ENCODE data around the gene POLL.
"Not testable (repeated sequence)": the region's sequence is repeated elsewhere in the genome, so short reads cannot be mapped to it uniquely, and the experiment has no call there.

POLL gene

DNA sequence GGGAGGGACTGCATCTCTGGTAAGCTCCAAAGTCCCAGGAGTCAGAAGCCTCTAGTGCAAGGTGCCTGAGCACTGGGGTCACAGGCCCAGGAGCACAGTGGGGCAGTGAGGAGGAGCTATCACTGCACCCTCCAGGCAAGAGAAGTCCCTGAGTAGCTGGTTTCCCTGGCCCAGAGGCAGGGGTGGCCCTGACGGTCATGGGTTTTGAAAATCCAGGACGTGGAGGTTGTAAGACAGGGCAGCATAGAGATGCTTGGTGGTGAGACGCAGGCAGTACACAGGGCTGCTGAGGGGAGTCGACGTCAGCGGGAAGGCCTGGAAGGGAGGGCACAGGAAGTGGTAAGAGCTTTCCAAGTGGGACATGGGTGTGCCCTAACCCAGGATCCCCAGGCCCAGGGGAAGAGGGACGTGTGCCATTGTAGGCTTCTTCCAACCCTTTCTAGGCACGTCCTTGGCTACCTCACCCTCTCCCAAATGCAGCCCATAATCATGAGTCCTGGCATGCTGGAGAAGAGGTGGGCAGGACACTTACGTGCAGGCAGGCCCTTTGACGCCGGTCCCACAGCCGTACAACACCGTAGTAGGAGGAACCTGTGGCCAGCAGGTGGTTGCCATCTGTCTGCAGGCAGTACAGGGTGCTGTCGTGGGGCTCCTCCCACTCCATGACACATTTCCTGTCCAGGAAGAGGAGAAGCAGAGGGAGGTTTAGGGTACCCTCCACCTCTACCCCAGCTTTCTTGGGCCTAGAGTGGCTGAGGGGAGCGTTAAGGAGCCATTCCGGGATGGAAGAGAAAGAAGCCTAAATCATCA, 23.2 kb upstream of the POLL start:
- no peak for DNase-seq

DNA sequence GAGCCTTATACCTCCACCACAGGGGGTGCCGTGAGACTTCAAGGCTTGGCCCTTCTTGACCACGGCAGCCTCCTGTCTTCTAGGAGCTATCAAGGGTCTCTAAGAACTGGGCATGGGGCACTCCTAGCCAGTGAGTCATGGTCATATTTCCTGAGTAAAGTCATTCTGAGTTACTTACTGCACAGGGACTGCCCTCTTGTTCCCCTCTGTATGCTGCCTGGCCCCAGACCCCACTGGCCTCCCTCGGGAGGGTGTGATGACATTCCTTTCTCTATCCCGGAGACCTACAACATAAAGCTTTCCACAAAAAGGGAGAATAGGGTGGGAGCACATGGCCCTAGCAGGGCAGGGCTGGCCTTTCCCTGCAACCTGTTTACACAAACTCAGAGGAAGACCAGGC, 21.4 kb upstream of the POLL start:
- DNase-seq = no peak

DNA sequence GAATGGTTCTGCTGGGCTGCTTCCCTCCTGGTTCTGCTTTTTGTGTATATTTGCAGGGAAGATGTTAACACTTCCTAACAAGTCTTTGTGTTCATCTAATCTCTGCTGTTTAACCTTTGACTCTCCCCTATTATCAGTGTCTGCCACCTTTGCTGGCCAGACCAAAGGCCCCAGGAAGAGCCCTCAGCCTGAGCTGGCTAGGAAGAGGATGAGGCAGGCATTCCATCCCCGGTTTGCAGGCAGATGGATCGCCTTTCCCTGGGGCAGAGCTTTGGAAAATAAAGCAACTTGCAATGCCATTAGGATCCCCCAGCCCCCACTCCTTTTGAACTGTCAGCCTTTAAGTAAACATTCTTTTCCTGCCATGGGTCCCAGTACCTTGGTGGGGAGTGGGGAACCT, 19.1 kb upstream of the POLL start:
- peak; percentile 68 for DNase-seq

DNA sequence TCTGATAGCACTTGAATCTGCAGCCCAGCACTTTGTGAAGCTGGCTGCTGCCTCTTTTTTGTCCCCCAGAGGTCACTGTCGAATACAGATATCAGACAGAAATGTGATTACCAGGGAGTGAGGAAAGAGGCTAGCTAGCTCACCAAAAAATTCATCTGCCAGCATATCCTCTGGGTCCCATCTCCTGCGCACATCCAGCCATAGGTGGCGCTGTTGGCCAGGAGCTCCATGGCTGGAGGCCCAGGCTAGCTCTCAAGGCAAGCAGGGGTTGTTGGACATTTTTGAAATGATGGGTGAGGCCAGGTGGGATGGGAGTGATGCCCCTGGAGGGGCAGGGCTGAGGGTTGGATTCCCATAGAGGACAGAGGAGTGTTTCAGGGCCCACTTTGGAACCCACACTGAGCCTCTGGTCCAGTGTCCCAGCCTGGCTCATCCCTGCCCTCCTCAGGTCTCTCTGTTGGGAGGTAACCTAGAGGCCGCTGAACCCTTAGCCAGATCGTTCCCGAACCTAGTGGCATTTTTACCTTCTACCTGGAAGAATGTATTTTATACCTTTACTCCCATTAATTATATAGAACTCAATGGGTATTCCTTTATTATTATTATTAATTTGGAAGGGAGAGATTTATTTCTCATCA, 14.8 kb upstream of the POLL start:
- peak; percentile 95 for DNase-seq

DNA sequence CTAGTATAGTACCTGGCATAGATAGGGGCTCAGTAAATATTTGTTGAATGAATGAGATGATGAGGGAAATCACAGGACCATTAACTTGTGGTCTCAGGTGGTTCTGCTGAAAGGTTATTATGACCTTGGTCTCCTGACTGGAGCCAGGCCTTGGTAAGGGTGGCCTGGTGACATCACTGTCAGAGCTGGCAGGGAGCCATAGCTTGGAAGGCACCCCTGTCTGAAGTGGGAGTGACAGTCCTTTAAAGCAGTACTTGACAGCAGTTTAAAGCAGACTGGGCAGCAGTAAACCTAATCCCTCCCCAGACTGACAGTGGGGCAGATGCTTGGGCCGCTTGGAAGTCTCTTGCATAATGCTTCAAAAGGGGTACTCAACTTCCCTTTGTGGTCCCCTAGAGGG, 13.5 kb upstream of the POLL start:
- no peak for DNase-seq

DNA sequence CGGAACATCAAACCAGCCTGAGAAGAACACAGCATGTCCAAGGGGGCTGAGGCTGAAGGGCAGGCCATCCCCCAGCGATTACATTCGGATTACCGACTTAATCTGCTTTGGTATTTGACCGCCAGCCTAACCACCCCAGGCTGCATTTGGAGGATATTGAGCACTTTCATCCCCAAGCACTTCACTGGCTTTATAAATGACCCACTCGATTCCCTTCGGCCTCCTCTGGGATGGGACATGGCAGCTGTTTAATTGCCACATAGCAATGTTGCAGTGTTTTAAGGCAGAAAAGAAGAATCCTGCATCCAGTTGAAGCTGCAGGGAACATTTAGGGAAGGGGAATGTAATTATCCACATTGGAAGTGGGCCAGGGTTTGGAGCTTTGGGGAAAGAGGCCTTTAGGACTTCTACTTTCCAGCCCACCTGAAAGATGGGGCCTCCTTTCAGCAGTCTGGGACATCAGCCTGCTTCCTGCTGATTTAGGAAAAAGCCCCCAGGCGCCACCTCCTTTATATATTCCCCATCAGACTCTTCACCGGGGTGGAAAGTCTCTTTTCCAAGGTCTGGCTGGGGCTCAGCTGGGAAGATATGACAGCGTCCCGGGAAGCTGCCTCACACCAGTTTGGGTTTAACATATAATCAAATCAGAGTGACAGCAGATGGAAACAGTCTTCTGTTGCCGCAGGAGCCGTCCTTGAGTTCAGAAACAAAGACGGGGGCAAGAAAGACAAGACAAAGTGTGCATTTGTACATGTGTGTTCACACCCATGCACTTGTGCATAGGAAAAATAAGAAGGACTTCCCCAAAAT, 9.2 kb upstream of the POLL start:
- DNase-seq = no peak

DNA sequence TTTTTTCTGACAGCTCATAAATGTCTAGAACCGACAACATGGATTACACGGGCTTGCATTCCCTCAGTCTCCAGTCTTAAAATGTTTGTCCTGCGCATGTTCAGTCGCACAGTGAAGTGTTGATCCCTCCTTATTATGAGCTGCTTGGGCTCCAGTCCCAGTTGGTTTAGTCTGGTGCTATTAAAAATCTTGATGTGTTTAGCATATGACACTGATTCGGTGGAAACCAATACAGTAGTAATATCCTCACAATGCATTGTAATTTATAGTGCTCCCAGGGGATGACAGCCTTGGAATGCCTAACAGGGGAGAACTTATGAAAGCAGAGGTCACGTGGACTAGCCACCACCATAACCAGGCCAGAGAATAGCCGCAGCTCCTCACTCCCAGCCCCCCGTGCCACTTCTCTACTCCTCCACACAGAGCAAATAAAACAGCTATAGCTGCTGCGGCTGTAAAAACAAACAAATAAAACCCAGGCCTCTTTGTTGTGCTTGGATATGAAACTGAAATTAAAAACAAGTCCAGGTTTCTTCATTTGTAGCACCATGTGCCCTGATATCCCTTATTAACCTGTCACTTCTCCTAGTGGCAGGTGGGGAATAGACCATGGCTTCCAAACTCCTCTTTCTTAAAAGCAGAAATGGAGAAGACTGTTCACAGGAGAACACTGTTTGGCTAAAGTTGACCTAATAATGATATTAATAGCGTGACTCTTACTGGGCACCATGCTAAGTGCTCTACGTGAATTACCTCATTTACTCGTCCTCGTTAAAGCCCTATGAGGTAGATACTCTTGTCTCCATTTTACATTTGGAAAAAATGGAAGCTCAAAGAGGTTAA, 7.8 kb upstream of the POLL start:
- DNase-seq = no peak

DNA sequence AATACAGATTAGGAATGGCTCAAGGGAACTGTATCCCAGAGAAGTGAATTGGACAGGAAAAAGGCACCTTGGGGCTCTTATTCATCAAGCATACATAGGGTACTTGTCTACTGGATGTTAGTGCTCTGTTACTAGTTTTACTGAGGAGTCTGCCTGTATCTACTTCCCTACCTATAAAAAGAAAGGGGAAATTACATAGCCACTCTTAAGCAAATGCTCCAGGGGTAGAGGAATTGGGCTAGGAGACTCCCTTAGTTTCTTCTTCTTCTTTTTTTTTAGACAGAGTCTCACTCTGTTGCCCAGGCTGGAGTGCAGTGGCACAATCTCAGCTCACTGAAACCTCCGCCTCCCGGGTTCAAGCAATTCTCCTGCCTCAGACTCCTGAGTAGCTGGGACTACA, 5.3 kb upstream of the POLL start:
- DNase-seq = not testable (repeated sequence)

DNA sequence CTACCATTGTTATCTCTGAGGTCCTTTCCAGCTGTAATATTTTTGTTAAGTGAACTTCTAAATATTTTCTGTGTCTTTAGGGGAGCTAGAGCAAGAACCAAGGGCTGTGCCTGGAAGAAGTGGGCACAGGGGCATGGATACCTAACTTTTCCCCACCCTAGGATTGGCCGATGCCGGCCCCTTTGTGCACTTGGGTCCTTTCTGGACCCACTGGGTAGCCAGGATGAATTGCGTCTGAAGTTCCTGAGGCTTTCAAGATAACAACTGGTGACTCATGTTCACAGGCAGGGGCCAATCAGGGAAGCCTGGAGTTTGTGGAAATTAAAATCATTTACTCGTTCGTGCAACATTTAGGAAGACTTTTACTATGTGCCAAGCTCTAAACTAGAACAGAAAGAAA, 822 bp upstream of the POLL start:
- DNase-seq = no peak

DNA sequence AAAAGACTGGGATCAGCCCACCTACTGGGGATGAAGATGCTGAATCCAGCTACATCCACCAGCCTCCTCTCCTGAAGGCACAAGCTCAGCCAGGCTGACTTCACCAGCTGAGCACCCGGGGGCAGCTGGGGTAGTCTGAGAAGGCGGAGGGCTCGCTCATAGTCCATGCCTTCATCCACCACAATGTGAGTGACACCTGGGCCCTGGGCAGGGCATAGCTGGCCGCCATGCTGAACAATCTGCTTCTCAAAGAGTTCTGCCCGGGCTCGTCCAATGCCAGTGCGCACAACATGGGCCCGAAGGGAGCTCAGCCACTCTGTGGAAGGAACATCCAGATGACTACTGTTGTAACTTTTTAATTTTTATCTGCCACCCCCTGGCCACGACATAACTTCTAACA, 2.2 kb downstream of the POLL start:
- no peak for DNase-seq

DNA sequence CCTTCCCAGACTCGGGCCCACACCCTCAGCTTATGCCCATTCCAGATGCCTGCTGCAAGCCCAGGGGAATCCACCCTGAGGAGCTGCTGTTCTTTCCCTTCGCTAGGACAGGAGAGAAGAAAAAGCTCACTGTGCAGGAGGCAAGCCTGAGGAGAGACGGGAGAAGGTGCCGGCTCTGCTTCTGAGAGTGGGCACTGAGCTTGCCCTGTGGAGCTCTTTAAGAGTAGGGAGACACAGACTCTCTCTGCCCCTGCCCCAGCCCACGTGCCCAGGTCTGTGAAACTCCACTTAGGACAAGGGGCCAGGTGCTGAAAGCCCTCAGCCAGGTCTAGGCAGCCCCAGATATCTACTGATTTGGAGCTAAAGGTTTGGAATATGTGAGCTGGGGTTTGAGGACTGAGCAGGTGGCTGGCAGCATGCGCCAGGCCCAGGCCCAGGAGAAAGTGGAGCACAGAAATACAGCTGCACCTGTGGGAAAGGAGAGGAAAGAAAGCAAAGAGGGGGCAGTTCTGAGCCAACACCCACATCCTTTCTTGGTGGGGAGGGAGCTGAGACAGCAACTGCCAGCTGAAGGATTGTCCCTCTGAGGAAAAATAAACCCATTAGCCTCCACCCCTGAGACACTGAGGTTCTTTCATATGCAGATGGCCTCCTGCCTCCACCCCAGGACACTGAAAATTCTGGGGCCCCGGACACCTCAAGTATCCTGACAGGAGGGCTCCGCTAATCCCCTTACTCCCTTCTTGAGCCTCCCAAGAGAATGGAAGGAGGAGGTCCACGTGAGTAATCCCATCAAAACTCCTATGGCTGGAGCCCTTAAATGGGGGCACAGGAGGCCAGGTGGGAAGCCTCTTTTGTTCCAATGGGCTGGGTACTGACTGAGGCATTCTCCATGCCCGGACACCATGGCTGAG, 7.3 kb downstream of the POLL start:
- DNase-seq = no peak

DNA sequence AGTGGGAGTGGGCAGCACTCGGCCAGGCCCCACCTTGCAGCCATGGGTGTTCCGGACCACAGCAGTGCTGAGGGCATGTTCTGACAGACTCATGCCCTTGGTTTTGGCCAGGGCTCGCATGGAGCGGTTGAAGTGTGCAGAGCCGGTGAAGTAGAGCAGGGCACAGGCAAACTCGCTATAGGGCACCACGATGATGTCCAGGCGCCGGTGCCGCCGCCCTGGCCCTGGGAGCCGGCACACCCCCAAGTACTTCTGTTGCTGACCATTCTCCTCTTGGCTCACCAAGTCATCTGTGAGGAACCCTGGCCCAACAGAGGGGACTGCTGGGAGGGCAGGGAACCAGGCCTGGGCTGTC, 8.6 kb downstream of the POLL start:
- DNase-seq = no peak

DNA sequence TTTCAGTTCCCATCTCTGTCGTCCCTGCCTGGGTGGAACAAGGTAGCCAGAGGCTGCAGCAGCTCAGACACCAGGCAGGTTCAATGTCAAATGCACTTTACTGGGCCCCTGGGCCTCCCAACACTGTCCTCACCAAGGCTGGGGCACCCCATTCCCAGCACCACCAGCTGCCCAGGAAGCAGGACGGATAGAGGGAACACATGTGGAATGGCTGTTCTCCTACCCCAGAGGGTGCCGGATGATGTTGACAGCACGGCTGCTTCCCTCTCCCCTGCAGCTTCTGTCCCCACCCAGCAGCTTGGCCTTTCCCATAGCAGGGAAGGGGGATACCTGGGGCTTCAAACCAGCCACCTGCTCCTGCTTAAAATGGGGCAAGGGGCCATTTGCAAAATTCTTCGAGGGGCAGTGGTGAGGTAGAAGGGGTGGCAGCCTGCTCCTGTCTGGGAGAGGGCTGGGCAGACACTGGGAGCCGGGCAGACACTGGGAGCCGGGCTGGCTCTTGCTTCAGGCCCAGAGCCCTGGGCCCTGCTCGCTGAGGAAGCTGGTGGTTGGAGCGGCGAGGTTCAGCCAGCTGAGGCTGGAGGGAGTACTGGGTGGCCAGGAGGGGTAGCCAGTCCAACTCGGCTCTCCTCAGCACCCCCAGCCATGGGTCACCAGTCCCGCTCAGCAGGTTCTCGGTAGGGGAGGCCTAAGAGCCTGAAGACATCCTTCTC, 9.1 kb downstream of the POLL start:
- no peak for DNase-seq

DNA sequence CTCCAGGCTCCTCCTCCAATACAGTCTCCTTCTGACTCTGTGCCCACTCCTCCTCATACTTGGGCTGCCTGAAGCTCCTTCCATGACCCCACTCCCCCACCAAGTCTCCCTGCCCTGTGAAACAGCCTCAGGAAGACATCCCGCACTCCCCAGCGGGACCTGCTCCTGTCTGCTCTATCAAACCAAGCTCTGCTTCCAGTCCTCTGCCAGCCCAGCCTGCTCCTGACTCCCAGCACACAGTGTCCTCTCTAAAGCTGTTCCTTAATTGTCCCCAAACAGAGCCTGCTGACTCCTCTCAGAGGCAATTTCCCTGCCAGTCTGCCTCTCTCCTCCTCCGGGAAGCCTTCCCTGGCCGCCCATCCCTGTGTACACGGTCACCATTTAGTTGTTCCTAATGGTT, 9.9 kb downstream of the POLL start:
- no peak for DNase-seq

DNA sequence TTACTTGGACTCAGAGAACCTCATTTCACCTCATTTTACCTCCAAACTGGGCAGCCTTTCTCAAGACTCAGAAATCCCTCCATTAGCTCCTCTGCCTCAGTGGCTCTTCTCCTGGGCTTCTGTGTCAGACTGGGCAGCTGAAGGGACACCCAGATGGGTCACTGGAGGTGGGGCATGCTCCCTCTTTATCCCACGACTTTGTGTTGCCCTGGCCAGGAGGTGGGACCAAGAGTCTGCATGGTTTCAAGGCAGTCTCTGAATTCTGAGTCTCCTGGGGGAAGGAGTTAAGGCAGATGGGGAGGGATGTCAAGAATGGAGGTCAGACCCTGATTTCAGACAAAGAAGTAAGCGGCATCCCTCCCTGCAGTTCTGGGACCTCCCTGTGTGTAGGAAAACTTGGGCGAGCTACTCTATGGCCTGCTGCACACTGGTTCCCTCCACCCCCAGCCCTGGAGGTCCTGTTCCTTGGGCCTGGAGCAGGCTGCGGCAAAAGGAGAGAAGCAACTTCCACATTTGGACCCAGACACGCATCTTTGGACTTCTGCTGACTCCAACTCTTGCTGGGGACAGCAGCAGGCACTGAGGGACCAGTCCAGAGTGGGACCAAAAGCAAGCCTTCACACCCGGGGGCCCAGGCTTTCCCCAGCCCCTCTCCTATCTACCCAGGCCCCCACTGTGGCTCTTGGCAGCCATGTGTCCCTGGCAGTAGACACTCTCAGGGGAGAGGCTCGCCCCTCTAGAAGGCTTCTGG, 10.8 kb downstream of the POLL start:
- no peak for DNase-seq

DNA sequence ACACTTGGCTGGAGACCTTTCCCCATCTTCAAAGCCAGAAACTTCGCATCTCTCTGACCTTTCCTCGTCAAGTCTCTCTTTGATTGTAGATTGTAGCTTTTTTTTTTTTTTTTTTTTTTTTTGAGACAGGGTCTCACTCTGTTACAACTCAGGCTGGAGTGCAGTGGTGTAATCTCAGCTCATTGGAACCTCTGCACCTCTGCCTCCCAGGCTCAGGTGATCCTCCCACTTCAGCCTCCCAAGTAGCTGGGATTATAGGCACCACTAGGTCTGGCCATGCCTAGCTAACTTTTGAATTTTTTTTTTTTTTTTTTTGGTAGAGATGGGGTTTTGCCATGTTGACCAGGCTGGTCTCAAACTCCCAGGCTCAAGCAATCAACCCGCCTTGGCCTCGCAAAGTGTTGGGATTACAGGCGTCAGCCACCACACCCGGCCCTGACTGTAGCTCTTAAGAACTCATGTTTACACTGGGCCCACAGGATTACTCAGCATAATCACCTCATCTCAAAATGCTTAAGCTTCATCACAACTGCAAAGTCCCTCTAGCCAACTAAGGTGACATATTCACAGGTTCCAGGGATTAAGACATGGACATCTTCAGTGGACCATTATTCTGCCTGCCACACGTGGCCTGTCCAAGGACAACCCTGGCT, 11.7 kb downstream of the POLL start:
- no peak for DNase-seq

DNA sequence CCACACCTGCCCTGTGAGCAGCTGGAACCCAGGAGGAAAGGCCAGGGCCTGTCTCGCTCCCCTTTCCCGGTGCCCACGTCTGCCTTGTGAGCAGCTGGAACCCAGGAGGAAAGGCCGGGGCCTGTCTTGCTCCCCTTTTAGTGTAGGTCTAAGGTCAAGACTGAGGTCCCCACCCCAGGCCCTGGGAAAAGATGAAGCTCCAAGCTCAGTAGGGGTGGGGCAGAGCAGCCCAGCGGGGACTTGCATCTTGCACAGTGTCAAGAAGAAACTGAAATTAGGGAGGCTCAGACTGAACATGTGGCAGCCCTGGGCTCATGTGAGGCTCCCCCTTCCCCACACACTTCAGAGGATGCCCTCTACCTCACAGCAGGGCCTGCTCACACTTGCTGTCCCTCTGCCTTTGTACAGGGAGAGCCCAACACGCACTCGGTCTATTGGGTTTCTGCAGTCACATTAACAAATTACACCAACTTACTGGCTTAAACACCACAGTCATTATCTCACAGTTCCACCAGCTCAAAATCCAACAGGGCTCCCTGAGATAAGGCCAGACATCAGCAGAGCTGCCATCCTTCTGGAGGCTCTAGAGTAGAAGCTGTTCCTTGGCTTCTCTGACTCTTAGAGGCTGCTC, 12.4 kb downstream of the POLL start:
- no peak for DNase-seq

DNA sequence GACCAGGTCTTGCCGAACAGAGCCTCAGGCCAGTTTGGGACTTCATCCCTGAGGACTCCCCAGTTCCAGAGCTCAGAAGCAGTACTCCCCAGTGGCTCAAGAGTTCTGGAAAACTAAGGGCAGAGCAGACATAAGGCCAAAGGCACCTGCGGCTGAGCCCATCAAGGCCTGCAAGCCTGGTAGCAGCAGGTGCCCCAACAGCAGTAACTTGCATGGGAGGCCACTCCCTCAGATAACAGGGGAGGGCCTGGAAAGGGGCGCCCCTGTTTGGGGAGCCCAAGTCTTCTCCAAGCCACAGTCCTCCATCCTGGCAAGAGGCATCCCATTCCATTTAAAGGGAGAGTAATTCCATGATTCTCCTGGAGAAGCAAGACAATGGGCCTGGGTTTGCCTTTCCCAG, 13.0 kb downstream of the POLL start:
- no peak for DNase-seq

All from islet precursor cell (in vitro differentiated cells).